ENCODE measurements around the gene ARID1B.

The ARID1B gene

GRCh38 chr6:156889469-156889868 is 112.3 kb downstream of the ARID1B start:
- TF ChIP-seq EZH2phosphoT487 (conservative IDR thresholded peaks at IDR 0.05; ENCODE audit: low read length) = no peak
- TF ChIP-seq CTCF (IDR thresholded peaks at IDR 0.05; ENCODE audit: insufficient read depth, low read length, poor library complexity, severe bottlenecking) = no peak
- no peak overlapping the region for H2AFZ ChIP-seq (ENCODE audit: low read depth, low read length, severe bottlenecking)
- no peak overlapping the region for H3K4me2 ChIP-seq (ENCODE audit: low read depth, low read length, poor library complexity, severe bottlenecking)
- H3K36me3 ChIP-seq (ENCODE audit: low read length) = no peaks in the 10 kb centered on the region
- H3K79me2 ChIP-seq (ENCODE audit: insufficient read depth, low read length) = peaks cover 69% of the 10 kb centered on the region
- no peaks in the 10 kb centered on the region for H3F3A ChIP-seq (ENCODE audit: insufficient read depth)
- H4K20me1 ChIP-seq (ENCODE audit: low read depth, low read length) = peaks cover 6% of the 10 kb centered on the region; the same call in 1 of the 2 replicates
- H3K27me3 ChIP-seq (ENCODE audit: low read length) = no peaks in the 10 kb centered on the region
- no peaks in the 10 kb centered on the region for H3K9me3 ChIP-seq (ENCODE audit: insufficient read depth, low read length)
- H3K4me3 ChIP-seq (ENCODE audit: insufficient read depth, low read length, poor library complexity, severe bottlenecking) = no peak overlapping the region
- H3K9me2 ChIP-seq (replicated peaks; ENCODE audit: insufficient read depth, low read length) = no peaks in the 10 kb centered on the region
- no peak overlapping the region for H3K27ac ChIP-seq (ENCODE audit: low read depth, low read length)
- H3K9ac ChIP-seq (ENCODE audit: low read length) = no peak overlapping the region

GRCh38 chr6:156889986-156890385 is 112.8 kb downstream of the ARID1B start:
- Histone ChIP-seq H3K9me3 (ENCODE audit: insufficient read depth, low read length) (no peaks in the 10 kb centered on the region), H3K4me3 (ENCODE audit: insufficient read depth, low read length, poor library complexity, severe bottlenecking) (no peak overlapping the region), H3K79me2 (ENCODE audit: insufficient read depth, low read length) (peaks cover 68% of the 10 kb centered on the region), H3K27me3 (ENCODE audit: low read length) (no peaks in the 10 kb centered on the region), H3K4me2 (ENCODE audit: low read depth, low read length, poor library complexity, severe bottlenecking) (no peak overlapping the region), H3K36me3 (ENCODE audit: low read length) (no peaks in the 10 kb centered on the region), H3K9me2 (replicated peaks; ENCODE audit: insufficient read depth, low read length) (no peaks in the 10 kb centered on the region), H2AFZ (ENCODE audit: low read depth, low read length, severe bottlenecking) (no peak overlapping the region), H3F3A (ENCODE audit: insufficient read depth) (no peaks in the 10 kb centered on the region), H3K27ac (ENCODE audit: low read depth, low read length) (no peak overlapping the region), H4K20me1 (ENCODE audit: low read depth, low read length) (peaks cover 6% of the 10 kb centered on the region; the same call in 1 of the 2 replicates), H3K9ac (ENCODE audit: low read length) (no peak overlapping the region)
- no peak for TF ChIP-seq CTCF (IDR thresholded peaks at IDR 0.05; ENCODE audit: insufficient read depth, low read length, poor library complexity, severe bottlenecking)
- no peak for TF ChIP-seq EZH2phosphoT487 (conservative IDR thresholded peaks at IDR 0.05; ENCODE audit: low read length)

- H2AFZ ChIP-seq (ENCODE audit: low read depth, low read length, severe bottlenecking) = no peak overlapping the region
- no peaks in the 10 kb centered on the region for H3F3A ChIP-seq (ENCODE audit: insufficient read depth)
- H3K27ac ChIP-seq (ENCODE audit: low read depth, low read length) = no peak overlapping the region
- peaks cover 71% of the 10 kb centered on the region for H3K79me2 ChIP-seq (ENCODE audit: insufficient read depth, low read length)
- TF ChIP-seq CTCF (IDR thresholded peaks at IDR 0.05; ENCODE audit: insufficient read depth, low read length, poor library complexity, severe bottlenecking) (no peak), EZH2phosphoT487 (conservative IDR thresholded peaks at IDR 0.05; ENCODE audit: low read length) (no peak)
- no peaks in the 10 kb centered on the region for H3K36me3 ChIP-seq (ENCODE audit: low read length)
- H3K4me2 ChIP-seq (ENCODE audit: low read depth, low read length, poor library complexity, severe bottlenecking) = no peak overlapping the region
- no peaks in the 10 kb centered on the region for H3K9me2 ChIP-seq (replicated peaks; ENCODE audit: insufficient read depth, low read length)
- no peak overlapping the region for H3K9ac ChIP-seq (ENCODE audit: low read length)
- peaks cover 6% of the 10 kb centered on the region; the same call in 1 of the 2 replicates for H4K20me1 ChIP-seq (ENCODE audit: low read depth, low read length)
- H3K9me3 ChIP-seq (ENCODE audit: insufficient read depth, low read length) = no peaks in the 10 kb centered on the region
- H3K27me3 ChIP-seq (ENCODE audit: low read length) = no peaks in the 10 kb centered on the region
- no peak overlapping the region for H3K4me3 ChIP-seq (ENCODE audit: insufficient read depth, low read length, poor library complexity, severe bottlenecking)
Observed at GRCh38 chr6:156890627-156891314, 113.6 kb downstream of the ARID1B start.
